GM19324 (cell line): ENCODE measurements around the gene KRT17.
A peak's percentile ranks its signal among the peaks of the same experiment; 100 is the strongest.
"Not testable (repeated sequence)": the region's sequence is repeated elsewhere in the genome, so short reads cannot be mapped to it uniquely, and the experiment has no call there.

Experiments
- ATAC-seq: cut with Tn5 transposase; IDR thresholded peaks from one replicate; pipeline ENCODE4 v1.9.1; 2021; ENCODE audit warnings: mild to moderate bottlenecking, moderate library complexity; ENCODE audit not compliant: unreplicated experiment, low FRiP score

KRT17 gene

DNA sequence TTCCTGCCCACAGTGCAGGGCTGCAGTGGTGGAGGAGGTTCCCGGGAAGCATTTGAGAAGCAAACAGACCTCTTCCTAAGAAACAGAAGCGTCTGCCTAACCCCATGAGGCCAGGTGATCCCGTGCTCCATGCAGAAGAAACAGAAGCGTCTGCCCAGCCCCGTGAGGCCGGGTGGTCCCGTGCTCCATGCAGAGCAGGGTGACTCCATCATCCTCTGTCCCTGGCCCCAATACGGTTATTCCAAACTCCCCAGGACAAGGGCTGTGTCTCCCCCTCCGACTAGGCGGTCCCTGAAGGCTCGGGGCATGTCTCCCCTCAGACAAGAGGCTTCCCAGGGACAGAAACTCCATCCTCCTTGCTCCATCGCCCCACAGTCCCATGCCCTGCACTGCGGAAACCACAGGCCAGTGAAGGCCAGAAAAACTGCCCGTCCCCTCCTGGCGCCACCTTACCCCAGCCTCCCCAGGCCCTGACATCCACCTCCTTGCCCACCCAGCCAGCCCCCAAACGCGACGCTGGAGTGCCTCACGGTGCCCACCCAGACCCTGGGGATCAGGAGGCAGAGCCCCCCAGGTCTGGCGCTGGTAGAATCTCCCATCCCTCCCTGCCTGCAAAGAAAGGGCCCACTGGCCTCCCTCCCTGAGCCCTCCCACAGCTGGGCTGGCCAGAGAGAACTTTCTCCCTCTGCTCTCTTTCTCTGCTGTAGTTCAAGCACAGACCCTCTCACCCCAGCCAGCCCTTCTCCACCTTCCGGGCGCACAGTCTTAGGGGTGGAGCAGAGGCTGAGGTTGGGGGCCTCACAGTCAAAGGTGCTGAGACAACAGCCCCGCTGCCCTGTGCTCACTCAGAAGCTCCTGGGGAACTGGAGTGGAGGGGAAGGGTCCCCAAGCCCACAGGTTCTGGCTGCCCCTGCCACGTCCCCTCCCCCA, 30.6 kb upstream of the KRT17 start:
- ATAC-seq: no peak

DNA sequence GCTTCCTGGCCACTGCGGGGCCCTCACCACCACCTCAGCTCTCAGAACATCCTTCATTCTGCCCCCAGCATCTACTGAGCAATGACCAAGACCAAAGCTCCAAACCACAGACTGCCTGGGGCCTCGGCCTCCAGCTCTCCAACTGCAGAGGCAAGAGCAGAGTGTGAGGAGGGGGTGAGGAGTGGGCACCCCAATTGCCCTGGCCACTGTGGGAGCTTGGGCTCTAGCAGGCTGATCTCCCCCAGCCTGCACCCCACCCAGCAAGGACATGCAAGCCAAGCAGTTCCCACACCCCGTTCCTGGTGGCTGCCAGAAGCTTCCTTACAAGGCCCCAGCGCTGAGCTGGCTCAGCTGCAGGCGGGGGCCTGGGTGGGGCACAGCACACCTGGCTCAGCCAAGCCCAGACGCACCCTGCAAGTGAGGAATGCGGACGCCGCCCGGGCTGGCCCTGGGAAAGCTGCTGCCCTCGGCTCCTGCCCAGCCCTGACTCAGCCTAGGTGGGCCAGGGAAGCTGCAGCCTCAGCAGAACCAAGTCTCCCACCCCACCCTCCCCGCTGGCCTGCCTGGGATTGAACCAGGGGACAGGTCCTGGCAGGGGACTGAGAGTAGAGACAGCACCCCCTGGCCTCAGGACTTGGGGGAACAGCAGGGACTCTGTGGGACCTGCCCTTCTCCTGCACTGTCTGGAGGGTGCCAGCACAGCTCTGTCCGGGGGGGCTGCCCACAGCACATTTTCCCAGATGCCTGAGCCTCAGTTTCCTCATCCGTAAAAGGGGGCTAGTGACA, 29.7 kb upstream of the KRT17 start:
- no peak for ATAC-seq

GRCh38 chr17:41653421-41653820, 29.0 kb upstream of the KRT17 start:
- no peak for ATAC-seq

- no peak for ATAC-seq
Observed at GRCh38 chr17:41652461-41652970, 28.1 kb upstream of the KRT17 start.

DNA sequence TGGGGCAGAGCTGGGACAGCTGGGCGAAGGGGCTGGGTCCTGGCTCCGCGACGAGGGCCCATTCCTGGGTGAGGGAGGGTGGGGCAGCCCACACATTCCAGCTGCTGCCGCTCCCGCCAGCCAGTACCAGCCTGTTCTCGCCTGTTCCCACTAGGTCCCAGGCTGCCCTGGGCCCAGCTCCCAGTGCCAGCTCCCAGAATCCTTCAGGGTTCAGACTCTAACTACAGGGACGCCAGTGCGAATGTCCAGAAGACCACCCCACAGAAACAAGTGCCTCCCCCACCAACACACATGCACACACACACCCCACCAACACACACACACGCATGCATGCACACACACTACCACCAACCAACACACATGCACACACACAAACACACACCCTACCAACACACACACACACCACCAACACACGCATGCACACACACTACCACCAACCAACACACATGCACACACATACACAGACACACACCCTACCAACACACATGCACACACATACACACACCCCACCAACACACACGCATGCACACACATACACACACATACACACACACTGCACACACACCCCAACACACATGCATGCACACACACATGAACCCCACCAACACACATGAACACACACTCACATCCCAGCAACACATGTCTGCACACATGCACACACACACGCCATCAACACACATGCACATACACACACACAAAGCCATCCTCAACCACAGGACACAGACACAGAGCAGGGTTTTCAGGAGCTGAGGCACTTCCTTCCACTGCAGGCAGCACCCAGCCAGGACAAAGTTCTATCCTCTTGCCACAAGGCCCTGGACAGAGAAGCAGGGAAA, 27.5 kb upstream of the KRT17 start:
- no peak for ATAC-seq

DNA sequence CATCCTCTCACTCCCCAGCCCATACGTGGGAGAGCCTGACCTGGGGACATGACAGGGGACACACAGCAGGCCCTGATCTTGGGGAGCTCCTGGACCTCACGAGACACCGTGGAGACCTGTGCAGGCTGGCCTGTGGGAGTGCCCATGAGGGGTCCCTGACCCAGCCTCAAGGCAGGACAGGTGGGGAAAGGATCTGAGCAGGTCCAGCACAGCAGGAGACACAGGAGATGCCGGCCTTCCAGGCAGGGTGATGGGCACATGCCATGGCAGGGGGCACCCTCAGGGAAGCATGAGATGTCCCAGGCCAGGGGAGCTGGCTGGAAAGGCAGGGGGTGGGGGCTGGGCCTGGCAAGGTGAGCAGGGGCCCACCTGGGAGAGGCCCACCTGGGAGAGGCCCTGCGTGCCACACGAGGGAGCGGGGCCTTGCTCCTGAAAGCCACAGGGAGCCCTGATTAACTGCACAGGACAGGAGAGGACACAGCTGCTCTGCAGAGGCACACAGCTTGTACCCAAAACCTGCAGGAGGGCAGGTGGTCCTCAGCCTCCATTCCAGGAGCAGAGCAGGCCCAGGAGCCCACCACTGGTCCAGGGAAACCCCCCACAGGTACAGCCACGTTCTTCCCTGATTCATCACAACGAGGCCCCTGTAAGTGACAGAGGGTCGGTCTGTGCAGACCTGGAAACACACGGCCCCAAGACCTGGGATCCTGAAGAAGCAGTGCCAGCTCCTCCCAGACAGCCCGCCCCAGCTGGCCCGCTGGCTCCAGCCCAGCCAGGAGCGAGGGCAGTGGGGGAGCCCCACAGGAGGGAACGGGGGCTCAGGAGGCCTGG, 26.6 kb upstream of the KRT17 start:
- ATAC-seq: no peak

GRCh38 chr17:41649923-41650519, 25.6 kb upstream of the KRT17 start:
- no peak for ATAC-seq

DNA sequence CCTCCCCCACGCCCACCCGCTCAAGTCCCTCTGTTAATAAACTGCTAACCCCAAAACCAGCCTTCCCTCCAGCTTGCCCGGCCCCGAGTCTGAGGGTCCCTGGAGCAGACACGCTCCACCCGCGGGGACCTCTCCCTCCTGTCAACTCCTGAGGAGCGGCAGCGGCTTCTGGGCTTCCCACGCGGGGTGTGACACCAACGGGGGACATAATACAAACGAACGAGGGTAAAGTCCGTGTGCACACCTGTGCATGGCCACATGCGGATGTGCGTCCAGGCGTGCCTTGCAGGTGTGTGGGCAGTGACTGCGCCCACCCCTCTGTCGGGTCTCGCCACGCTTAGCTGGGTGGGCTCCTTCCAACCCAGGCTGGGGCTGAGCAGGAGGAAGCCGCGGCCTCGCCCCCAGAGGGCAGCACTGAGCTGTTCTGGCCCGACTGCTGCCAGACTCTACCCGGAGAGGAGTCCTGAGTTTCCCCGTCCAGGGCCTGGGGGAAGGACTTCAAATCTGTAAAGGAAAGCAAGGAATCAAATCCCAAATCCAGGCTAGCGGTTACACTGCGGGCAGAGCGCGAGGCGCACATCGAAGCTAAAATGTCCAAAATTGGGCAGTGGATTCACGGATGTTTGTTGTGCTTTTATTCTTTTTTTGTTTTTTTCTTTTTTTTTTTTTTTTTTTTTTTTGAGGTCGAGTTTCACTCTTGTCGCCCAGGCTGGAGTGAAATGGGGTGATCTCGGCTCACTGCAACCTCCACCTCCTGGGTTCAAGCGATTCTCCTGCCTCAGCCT, 24.2 kb upstream of the KRT17 start:
- no peak for ATAC-seq

- peak; percentile 53 for ATAC-seq
Observed at GRCh38 chr17:41647940-41648410, 23.6 kb upstream of the KRT17 start.

GRCh38 chr17:41647038-41647813, 22.9 kb upstream of the KRT17 start:
- ATAC-seq: no peak

DNA sequence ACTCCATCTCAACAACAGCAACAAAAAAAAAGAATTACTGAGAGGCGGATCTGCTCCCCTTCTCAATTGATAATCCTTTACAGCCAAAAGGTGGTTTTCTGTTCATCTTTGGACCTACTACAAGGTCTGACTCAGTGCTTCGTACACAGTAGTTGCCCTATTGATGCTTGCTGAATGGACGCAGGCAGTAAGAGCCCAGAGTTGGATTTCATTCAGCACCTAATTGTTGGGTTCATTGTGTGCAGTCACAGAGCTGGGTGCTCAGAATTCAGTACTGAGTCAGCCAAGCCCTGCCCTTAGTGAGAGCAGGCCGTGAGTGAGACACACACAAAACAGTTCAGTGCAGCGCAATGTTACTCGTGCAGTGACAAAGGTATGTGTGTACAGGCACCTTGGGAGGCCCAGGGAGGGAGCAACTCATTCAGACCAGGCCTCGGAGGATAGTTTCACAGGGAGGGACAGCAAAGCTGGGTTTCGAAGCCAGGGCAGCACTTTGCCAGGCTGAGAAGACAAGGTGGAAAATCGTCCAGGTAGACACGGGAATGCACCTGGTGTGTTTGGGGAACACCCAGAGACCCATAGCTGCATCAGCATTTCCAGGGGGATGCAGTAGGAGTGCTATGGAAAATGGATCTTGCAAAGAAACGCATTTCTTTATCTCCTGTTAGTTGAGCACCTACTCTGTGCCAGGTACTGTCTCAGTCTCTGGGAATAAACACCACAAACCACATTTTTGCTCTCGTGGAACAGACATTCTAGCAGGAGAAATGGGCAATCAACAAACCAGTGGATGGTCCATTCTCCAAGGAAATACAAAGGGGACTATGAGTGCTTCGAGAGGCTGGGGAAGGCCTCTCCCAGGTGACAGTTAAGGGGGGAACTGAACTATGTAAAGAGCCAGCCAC, 18.1 kb upstream of the KRT17 start:
- no peak for ATAC-seq

DNA sequence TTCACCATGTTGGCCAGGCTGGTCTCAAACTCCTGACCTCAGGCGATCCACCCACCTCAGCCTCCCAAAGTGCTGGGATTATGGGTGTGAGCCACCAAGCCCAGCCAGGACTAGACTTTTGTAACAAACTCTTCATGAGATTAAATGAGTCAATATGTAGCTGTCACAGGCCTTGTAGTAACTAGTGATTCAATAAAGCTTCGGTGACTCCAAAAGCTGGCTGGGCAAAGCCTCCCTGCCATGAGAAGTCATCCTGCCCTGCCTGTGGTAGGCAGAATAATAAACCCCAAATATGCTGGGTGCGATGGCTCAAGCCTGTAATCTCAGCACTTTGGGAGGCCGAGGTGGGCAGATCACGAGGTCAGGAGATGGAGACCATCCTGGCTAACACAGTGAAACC, 16.2 kb upstream of the KRT17 start:
- not testable (repeated sequence) for ATAC-seq

GRCh38 chr17:41639492-41640473, 15.4 kb upstream of the KRT17 start:
- ATAC-seq: no peak

GRCh38 chr17:41638941-41639340, 14.6 kb upstream of the KRT17 start:
- no peak for ATAC-seq

DNA sequence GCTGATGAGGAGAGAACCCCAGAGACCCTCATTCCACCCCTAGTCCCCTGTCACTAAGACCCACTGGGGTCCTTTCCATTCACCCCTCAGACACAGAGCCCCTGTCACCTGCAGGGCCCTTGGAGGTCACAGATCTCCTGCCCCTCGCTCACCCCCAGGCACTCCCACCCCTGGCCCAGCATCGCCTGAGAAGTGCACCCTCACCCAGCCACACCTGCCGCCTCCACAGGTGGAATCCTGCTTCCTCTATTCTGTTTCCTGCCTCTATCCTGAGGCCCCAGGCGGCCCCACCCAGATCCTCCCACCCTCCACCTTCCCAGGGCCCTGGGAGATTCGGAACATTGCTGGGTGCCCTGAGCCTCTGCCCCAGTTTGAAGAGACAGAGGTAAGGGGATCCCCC, 13.8 kb upstream of the KRT17 start:
- no peak for ATAC-seq
